PC-3 (cell line): Measurements from ENCODE around the gene IFNGR1.

Source experiments
- CTCF ChIP-seq: fragments of 300-600 bp; sonication (generic); conservative IDR thresholded peaks from 2 replicates; pipeline ENCODE4 v1.5.1; 2017; ENCODE audit warnings: antibody characterized with exemption, low read depth, mild to moderate bottlenecking, low read length
- EZH2 ChIP-seq: fragments of 300-600 bp; sonication (generic); IDR thresholded peaks from one replicate; pipeline ENCODE4 v1.6.1; 2017; ENCODE audit warnings: antibody characterized with exemption, mild to moderate bottlenecking, low read length; ENCODE audit not compliant: unreplicated experiment

DNA sequence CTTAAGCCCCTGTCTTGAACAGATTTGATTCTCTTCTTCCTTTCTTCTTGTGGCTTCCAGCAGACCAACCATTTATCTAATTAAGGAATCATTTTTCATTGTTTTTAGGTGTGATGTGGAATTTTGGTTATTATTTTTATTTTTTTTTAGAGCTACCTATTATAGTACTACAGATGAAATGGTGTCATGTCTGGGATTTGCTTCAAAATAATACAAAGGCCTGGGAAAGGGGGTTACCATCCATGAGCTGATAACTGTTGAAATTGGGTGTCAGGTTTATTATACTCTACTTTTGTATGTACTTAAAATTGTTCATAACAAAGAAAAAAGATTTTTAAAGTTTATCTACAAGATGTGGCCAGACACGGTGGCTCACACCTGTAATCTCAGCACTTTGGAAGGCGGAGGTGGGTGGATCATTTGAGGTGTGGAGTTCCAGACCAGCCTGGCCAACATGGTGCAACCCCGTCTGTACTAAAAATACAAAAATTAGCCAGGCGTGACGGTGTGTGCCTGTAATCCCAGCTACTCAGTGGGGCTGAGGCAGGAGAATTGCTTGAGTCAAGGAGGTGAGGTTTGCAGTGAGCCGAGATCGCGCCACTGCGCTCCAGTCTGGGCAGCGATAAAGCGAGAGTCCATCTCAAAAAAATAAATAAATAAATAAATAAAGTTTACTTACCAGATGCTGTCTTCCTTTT, 46.3 kb downstream of the IFNGR1 start:
- TF ChIP-seq CTCF = no peak
- TF ChIP-seq EZH2 = no peak
